Uterus (tissue), 4 donors: Measurements from ENCODE around the gene WEE1. TPM values are rescaled to one million over a fixed set of nuclear protein-coding genes. Genes with fewer than 3 reads are reported as not detected.
"Not testable (repeated sequence)": the region's sequence is repeated elsewhere in the genome, so short reads cannot be mapped to it uniquely, and the experiment has no call there.

Experiments
- DNase-seq, 2 donors: peaks; one replicate each; pipeline ENCODE4 v3.0.0-alpha.2; 2019 to 2020
- H3K27ac ChIP-seq, 2 donors: fragments of 200-600 bp; sonication (generic); 1 replicate in 1 of 2; 2 replicates in 1 of 2; pipeline ENCODE4 v1.5.1; 2016 to 2018
- H3K27me3 ChIP-seq, 2 donors: fragments of 200-600 bp; sonication (generic); one replicate each; pipeline ENCODE4 v1.5.1; 2018 to 2019; ENCODE audit warnings: control low read depth in 1 of 2
- H3K36me3 ChIP-seq, 2 donors: fragments of 200-600 bp; sonication (generic); one replicate each; pipeline ENCODE4 v1.5.1; 2019; ENCODE audit warnings: control low read depth in 1 of 2
- H3K4me1 ChIP-seq, 2 donors: fragments of 200-600 bp; sonication (generic); one replicate each; pipeline ENCODE4 v1.5.1; 2018 to 2019; ENCODE audit warnings: control low read depth in 1 of 2
- H3K4me3 ChIP-seq, 2 donors: fragments of 200-600 bp; sonication (generic); 1 replicate in 1 of 2; 2 replicates in 1 of 2; pipeline ENCODE4 v1.5.1; 2018 to 2019; ENCODE audit warnings: mild to moderate bottlenecking in 1 of 2
- H3K9me3 ChIP-seq, 2 donors: fragments of 200-600 bp; sonication (generic); one replicate each; pipeline ENCODE4 v1.5.1; 2019; ENCODE audit warnings: control low read depth in 1 of 2
- POLR2A ChIP-seq, 2 donors: fragments of 450-650 bp; IDR thresholded peaks; one replicate each; pipeline ENCODE4 v1.6.1; 2016; ENCODE audit warnings: antibody characterized with exemption in 2 of 2, mild to moderate bottlenecking in 1 of 2, moderate library complexity in 1 of 2
- intact Hi-C: fragments of 100-400 bp; cut with DNase I; formaldehyde crosslinking; loops from one replicate; pipeline ENCODE4 v1.15.1; 2023; ENCODE audit warnings: low total_unique reads
- total RNA-seq, 4 donors: library from RNA; depleted of rRNA in 3 of 4; stranded (reverse); fragments of >200 nt in 3 of 4; gene quantifications; one replicate each; pipeline versions ENCODE4 v1.1.0 to v1.2.4, GENCODE V29; 2014 to 2023
- TF ChIP-seq, protein P1 (sequence below), 4 experiments: fragments of 200-600 bp in 2 of 4; fragments of 450-650 bp in 2 of 4; sonication (generic) in 2 of 4; IDR thresholded peaks; one replicate each; pipeline ENCODE4 v1.5.1; 2016 to 2019; ENCODE audit warnings: antibody characterized with exemption in 4 of 4, mild to moderate bottlenecking in 2 of 4, moderate library complexity in 1 of 4
- donor health status: DM: yes; HTN: yes; CAD: no.

The WEE1 gene
- total RNA-seq, 4 donors from 2014 or later = 30.0 to 105 (median 60.0) TPM

DNA sequence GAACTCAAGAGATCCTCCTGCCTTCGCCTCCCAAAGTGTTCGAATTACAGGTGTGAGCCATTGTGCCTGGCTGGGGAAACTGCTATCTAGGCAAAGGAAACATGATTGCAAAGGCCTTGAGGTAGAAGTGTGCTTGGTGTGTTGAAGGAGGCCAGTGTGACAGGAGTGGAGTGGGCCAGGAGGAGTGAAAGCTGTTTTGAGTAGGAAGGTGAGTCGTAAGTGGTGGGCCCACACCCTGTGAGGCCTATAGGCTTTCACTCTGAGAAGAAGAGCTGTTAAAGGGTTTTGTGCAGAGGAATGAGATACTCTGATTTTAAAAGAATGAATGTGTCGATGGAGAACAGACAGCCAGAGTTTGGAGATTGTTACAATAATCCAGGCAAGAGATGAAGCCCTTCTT, 43.4 kb downstream of the WEE1 start:
- Histone ChIP-seq H3K27ac (peak overlapping the region; percentile 74 to 100), H3K9me3 (no peaks in the 10 kb centered on the region), H3K4me1 (no peaks in the 10 kb centered on the region), H3K36me3 (no peaks in the 10 kb centered on the region), H3K4me3 (no peak overlapping the region), H3K27me3 (no peaks in the 10 kb centered on the region)
- DNase-seq = no peak
- TF ChIP-seq, protein P1, sequence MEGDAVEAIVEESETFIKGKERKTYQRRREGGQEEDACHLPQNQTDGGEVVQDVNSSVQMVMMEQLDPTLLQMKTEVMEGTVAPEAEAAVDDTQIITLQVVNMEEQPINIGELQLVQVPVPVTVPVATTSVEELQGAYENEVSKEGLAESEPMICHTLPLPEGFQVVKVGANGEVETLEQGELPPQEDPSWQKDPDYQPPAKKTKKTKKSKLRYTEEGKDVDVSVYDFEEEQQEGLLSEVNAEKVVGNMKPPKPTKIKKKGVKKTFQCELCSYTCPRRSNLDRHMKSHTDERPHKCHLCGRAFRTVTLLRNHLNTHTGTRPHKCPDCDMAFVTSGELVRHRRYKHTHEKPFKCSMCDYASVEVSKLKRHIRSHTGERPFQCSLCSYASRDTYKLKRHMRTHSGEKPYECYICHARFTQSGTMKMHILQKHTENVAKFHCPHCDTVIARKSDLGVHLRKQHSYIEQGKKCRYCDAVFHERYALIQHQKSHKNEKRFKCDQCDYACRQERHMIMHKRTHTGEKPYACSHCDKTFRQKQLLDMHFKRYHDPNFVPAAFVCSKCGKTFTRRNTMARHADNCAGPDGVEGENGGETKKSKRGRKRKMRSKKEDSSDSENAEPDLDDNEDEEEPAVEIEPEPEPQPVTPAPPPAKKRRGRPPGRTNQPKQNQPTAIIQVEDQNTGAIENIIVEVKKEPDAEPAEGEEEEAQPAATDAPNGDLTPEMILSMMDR (IDR thresholded peaks at IDR 0.05) = no peak
- TF ChIP-seq POLR2A (IDR thresholded peaks at IDR 0.05) = no peak
- intact Hi-C loops = no loop called here

DNA sequence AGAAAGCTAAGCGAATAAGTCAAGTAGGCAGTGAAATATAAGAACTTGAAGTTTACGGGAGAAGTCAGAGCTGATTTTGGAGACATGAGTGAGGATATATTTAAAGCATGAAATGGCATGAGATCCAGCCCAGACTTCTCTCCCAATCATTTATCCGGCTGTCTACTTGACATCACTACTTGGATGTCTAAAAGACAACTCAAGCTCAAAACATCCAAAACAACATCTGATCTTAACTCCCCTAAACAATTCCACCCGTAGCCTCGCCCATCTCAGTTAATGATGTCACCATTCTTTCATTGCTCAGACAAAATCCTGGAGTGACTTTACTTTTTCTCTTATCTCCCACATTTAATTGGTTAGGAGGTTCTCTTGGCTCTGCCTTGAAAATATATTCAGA, 44.5 kb downstream of the WEE1 start:
- Histone ChIP-seq H3K4me3 (no peak overlapping the region), H3K27ac (peak overlapping the region; percentile 74 to 100), H3K27me3 (no peaks in the 10 kb centered on the region), H3K36me3 (no peaks in the 10 kb centered on the region), H3K9me3 (no peaks in the 10 kb centered on the region), H3K4me1 (no peaks in the 10 kb centered on the region)
- TF ChIP-seq, protein P1 (IDR thresholded peaks at IDR 0.05) = no peak
- TF ChIP-seq POLR2A (IDR thresholded peaks at IDR 0.05) = no peak
- intact Hi-C loops = no loop called here
- peak in 1 of 2 donors; percentile 40 for DNase-seq

DNA sequence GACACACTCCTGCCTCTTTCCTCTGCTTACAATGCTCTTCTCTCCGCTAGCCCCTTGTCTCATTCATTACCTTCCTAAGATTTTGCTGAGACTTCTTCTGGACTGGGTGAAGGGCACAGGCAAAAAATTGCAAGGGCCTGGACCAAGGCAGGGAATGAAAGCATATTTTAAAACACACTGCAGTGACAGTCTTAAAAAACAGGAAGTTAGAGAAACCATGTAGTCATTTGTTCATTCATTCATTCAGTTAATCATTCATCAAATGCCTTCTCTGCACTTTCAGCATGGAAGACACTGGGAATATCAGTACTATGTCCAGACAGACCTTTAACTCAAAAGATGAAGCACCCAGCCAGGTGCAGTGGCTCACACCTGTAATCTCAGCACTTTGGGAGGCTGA, 45.5 kb downstream of the WEE1 start:
- Histone ChIP-seq H3K27ac (no peak overlapping the region), H3K4me1 (no peaks in the 10 kb centered on the region), H3K4me3 (no peak overlapping the region), H3K36me3 (no peaks in the 10 kb centered on the region), H3K27me3 (no peaks in the 10 kb centered on the region), H3K9me3 (no peaks in the 10 kb centered on the region)
- TF ChIP-seq, protein P1 (IDR thresholded peaks at IDR 0.05) = no peak
- TF ChIP-seq POLR2A (IDR thresholded peaks at IDR 0.05) = no peak
- intact Hi-C loops = no loop called here
- no peak for DNase-seq

DNA sequence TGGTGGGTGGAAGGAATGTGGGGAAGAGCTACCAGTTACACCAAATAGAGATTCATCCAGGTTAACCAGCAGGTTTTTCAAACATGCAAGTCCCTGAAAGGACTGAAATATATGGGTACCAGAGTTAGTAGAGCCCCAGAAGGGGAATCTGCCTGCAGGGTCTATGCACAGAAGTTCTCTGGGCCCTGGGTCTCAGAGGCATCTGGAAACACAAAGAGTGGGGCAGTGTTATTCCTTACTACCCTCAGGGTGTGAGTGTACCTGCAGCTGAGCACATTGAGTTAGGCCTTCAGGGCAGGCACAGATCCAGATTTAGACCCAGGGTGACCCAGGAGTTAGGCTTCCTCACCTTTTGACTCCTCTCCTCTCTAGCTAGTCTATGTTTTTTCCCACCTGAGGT, 46.5 kb downstream of the WEE1 start:
- Histone ChIP-seq H3K4me3 (no peak overlapping the region), H3K27me3 (no peaks in the 10 kb centered on the region)

DNA sequence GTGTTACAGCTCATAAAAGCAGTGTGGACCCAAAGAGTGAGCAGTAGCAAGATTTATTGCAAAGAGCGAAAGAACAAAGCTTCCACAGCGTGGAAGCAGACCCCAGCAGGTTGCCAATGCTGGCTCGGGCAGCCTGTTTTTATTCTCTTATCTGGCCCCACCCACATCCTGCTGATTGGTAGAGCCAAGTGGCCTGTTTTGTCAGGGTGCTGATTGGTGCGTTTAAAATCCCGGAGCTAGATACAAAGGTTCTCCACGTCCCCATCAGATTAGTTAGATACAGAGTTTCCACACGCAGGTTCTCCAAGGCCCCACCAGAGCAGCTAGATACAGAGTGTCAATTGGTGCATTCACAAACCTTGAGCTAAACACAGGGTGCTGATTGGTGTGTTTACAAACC, 48.9 kb downstream of the WEE1 start:
- intact Hi-C loops, H3K4me3 ChIP-seq, H3K27me3 ChIP-seq, H3K27ac ChIP-seq, DNase-seq, H3K4me1 ChIP-seq, H3K36me3 ChIP-seq, H3K9me3 ChIP-seq: not testable (repeated sequence)

More for the DNA sequence above, 46.5 kb downstream of the WEE1 start:
- H3K36me3 ChIP-seq = no peaks in the 10 kb centered on the region
- H3K27ac ChIP-seq = no peak overlapping the region
- intact Hi-C loops = no loop called here
- TF ChIP-seq, protein P1 (IDR thresholded peaks at IDR 0.05) = no peak
- TF ChIP-seq POLR2A (IDR thresholded peaks at IDR 0.05) = no peak
- DNase-seq = no peak
- no peaks in the 10 kb centered on the region for H3K9me3 ChIP-seq
- H3K4me1 ChIP-seq = no peaks in the 10 kb centered on the region

DNA sequence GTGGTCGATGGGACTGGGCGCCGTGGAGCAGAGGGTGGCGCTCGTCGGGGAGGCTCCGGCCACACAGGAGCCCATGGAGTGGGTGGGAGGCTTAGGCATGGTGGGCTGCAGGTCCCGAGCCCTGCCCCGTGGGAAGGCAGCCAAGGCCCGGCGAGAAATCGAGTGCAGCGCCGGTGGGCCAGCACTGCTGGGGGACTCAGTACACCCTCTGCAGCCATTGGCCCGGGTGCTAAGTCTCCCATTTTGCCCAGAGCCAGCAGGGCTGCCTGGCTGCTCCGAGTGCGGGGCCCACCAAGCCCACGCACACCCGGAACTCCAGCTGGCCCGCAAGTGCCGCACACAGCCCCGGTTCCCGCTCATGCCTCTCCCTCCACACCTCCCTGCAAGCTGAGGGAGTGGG, 49.6 kb downstream of the WEE1 start:
- H3K4me3 ChIP-seq, intact Hi-C loops, DNase-seq, H3K27me3 ChIP-seq, H3K36me3 ChIP-seq, H3K4me1 ChIP-seq, H3K27ac ChIP-seq, H3K9me3 ChIP-seq: not testable (repeated sequence)
